Keratinocyte (primary cell): ENCODE results near the gene ZC3H14.

ENCODE experiments used
- EZH2 ChIP-seq: IDR thresholded peaks from one replicate; pipeline ENCODE4 v1.6.1; 2012; ENCODE audit warnings: inconsistent platforms, mild to moderate bottlenecking, low read length, moderate library complexity
- TF ChIP-seq, protein P1 (sequence below), 3 experiments: IDR thresholded peaks in 1 of 3; conservative IDR thresholded peaks in 1 of 3; optimal IDR thresholded peaks in 1 of 3; 2 replicates in 2 of 3; 3 replicates in 1 of 3; pipeline versions ENCODE3 to v1.5.1; 2011; ENCODE audit warnings: low read length in 3 of 3, mild to moderate bottlenecking in 3 of 3, moderate library complexity in 2 of 3, control low read depth in 1 of 3, inconsistent platforms in 1 of 3; ENCODE audit not compliant: insufficient read depth in 2 of 3; ENCODE audit errors: extremely low read depth in 1 of 3

- TF ChIP-seq, protein P1, sequence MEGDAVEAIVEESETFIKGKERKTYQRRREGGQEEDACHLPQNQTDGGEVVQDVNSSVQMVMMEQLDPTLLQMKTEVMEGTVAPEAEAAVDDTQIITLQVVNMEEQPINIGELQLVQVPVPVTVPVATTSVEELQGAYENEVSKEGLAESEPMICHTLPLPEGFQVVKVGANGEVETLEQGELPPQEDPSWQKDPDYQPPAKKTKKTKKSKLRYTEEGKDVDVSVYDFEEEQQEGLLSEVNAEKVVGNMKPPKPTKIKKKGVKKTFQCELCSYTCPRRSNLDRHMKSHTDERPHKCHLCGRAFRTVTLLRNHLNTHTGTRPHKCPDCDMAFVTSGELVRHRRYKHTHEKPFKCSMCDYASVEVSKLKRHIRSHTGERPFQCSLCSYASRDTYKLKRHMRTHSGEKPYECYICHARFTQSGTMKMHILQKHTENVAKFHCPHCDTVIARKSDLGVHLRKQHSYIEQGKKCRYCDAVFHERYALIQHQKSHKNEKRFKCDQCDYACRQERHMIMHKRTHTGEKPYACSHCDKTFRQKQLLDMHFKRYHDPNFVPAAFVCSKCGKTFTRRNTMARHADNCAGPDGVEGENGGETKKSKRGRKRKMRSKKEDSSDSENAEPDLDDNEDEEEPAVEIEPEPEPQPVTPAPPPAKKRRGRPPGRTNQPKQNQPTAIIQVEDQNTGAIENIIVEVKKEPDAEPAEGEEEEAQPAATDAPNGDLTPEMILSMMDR (optimal IDR thresholded peaks at IDR 0.05 in 1 of 3, IDR thresholded peaks at IDR 0.05 in 1 of 3, conservative IDR thresholded peaks at IDR 0.05 in 1 of 3; ENCODE audit: extremely low read depth in 1 of 3, insufficient read depth in 2 of 3, low read length in 3 of 3): no peak
- no peak for TF ChIP-seq EZH2
These were observed 47.2 kb upstream of the ZC3H14 start for GRCh38 chr14:88515499-88516221.
